ENCODE data around the gene RBKS. TPM values are rescaled to one million over a fixed set of nuclear protein-coding genes. Genes with fewer than 3 reads are reported as not detected.

The RBKS gene
- polyA plus RNA-seq, 1 donor (not counting 4 experiments of a cell fraction or from before 2014, with no cell fraction given) = 1.9 TPM

- Histone ChIP-seq H3K9me1 (ENCODE audit: control insufficient read depth, extremely low read depth, insufficient read depth, low read length) (no peaks in the 10 kb centered on the region), H3K4me2 (ENCODE audit: control insufficient read depth, extremely low read depth, insufficient read depth, low read depth, low read length) (no peak overlapping the region), H3K4me1 (ENCODE audit: control insufficient read depth, extremely low read depth, insufficient read depth, low read length) (peaks cover 5% of the 10 kb centered on the region), H3K4me3 (ENCODE audit: control insufficient read depth in 2 of 3, extremely low read depth in 1 of 3, insufficient read depth in 2 of 3, low read depth in 1 of 3, low read length in 3 of 3) (no peak overlapping the region), H3K27ac (ENCODE audit: control insufficient read depth, insufficient read depth, low read length) (no peak overlapping the region), H2AFZ (ENCODE audit: control insufficient read depth, low read length) (no peak overlapping the region), H3K9me3 (ENCODE audit: control insufficient read depth, low read depth, low read length) (no peaks in the 10 kb centered on the region), H3K9ac (ENCODE audit: control insufficient read depth, extremely low read depth, insufficient read depth, low read length) (no peak overlapping the region), H3K27me3 (ENCODE audit: control insufficient read depth, extremely low read depth, insufficient read depth, low read length) (no peaks in the 10 kb centered on the region), H3K79me2 (ENCODE audit: control insufficient read depth, insufficient read depth, low read length) (no peaks in the 10 kb centered on the region), H3K36me3 (ENCODE audit: control insufficient read depth in 2 of 2, extremely low read depth in 1 of 2, insufficient read depth in 2 of 2, low read length in 2 of 2) (no peaks in the 10 kb centered on the region), H4K20me1 (ENCODE audit: control insufficient read depth, extremely low read depth, insufficient read depth, low read length) (no peaks in the 10 kb centered on the region)
- no peak for TF ChIP-seq CTCF (optimal IDR thresholded peaks at IDR 0.05 in 1 of 3, IDR thresholded peaks at IDR 0.05 in 1 of 3, conservative IDR thresholded peaks at IDR 0.05 in 1 of 3; ENCODE audit: extremely low read depth in 1 of 3, insufficient read depth in 2 of 3, low read length in 3 of 3)
- no peak for TF ChIP-seq EZH2 (IDR thresholded peaks at IDR 0.05; ENCODE audit: low read length)
- FAIRE-seq (no peak), DNase-seq (ENCODE audit: low read depth, low spot score) (no peak)
- dilution Hi-C loops (cut with MboI; ENCODE audit: extremely low pct_ligation_motif_present, low sequenced_read_pairs) = no loop called here
Measured at GRCh38 chr2:27903018-27903417, 12.8 kb upstream of the RBKS start.

DNA sequence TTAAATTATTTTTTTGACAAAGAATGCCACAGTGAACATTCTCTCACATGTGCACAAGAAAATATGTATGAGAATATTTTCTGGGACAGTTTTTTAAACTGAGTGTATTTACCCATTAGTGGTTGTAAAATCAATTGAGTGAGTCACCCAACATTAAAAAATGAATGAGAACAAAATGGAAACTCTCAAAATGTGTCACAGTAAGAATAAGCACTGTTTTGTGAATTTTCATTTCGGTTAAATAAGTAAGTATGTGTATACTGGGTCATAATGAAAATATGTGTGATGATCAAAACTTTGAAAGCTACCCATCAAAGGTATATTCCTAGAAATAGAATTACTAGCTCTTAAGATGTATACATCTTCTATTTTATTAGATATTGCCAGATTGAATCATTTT lies 11.9 kb upstream of the RBKS start:
- Histone ChIP-seq H3K9me3 (ENCODE audit: control insufficient read depth, low read depth, low read length) (no peaks in the 10 kb centered on the region), H3K27me3 (ENCODE audit: control insufficient read depth, extremely low read depth, insufficient read depth, low read length) (no peaks in the 10 kb centered on the region), H3K9me1 (ENCODE audit: control insufficient read depth, extremely low read depth, insufficient read depth, low read length) (no peaks in the 10 kb centered on the region), H3K4me2 (ENCODE audit: control insufficient read depth, extremely low read depth, insufficient read depth, low read depth, low read length) (no peak overlapping the region), H3K4me1 (ENCODE audit: control insufficient read depth, extremely low read depth, insufficient read depth, low read length) (peaks cover 5% of the 10 kb centered on the region), H3K36me3 (ENCODE audit: control insufficient read depth in 2 of 2, extremely low read depth in 1 of 2, insufficient read depth in 2 of 2, low read length in 2 of 2) (no peaks in the 10 kb centered on the region), H3K4me3 (ENCODE audit: control insufficient read depth in 2 of 3, extremely low read depth in 1 of 3, insufficient read depth in 2 of 3, low read depth in 1 of 3, low read length in 3 of 3) (no peak overlapping the region), H3K9ac (ENCODE audit: control insufficient read depth, extremely low read depth, insufficient read depth, low read length) (no peak overlapping the region), H2AFZ (ENCODE audit: control insufficient read depth, low read length) (no peak overlapping the region), H4K20me1 (ENCODE audit: control insufficient read depth, extremely low read depth, insufficient read depth, low read length) (no peaks in the 10 kb centered on the region), H3K79me2 (ENCODE audit: control insufficient read depth, insufficient read depth, low read length) (no peaks in the 10 kb centered on the region), H3K27ac (ENCODE audit: control insufficient read depth, insufficient read depth, low read length) (no peak overlapping the region)
- TF ChIP-seq EZH2 (IDR thresholded peaks at IDR 0.05; ENCODE audit: low read length) (no peak), CTCF (optimal IDR thresholded peaks at IDR 0.05 in 1 of 3, IDR thresholded peaks at IDR 0.05 in 1 of 3, conservative IDR thresholded peaks at IDR 0.05 in 1 of 3; ENCODE audit: extremely low read depth in 1 of 3, insufficient read depth in 2 of 3, low read length in 3 of 3) (no peak)
- FAIRE-seq (no peak), DNase-seq (ENCODE audit: low read depth, low spot score) (no peak)
- dilution Hi-C loops (cut with MboI; ENCODE audit: extremely low pct_ligation_motif_present, low sequenced_read_pairs) = no loop called here

All from keratinocyte (primary cell).